Neutrophil (primary cell): ENCODE results near the gene EFNA1.
A peak's percentile ranks its signal among the peaks of the same experiment; 100 is the strongest.
"Not testable (repeated sequence)": the region's sequence is repeated elsewhere in the genome, so short reads cannot be mapped to it uniquely, and the experiment has no call there.

Experiments
- H3K27ac ChIP-seq: fragments of 200-600 bp; sonication (generic); 2 replicates; pipeline ENCODE4 v1.5.1; 2016; ENCODE audit warnings: mild to moderate bottlenecking, moderate library complexity
- H3K27me3 ChIP-seq: fragments of 200-600 bp; sonication (generic); 2 replicates; pipeline ENCODE4 v1.6.0; 2016; ENCODE audit warnings: mild to moderate bottlenecking
- H3K36me3 ChIP-seq: fragments of 200-600 bp; sonication (generic); 2 replicates; pipeline ENCODE4 v1.5.1; 2017
- H3K4me1 ChIP-seq, 2 experiments: fragments of 200-600 bp in 1 of 2; sonication (generic) in 1 of 2; 1 replicate in 1 of 2; 2 replicates in 1 of 2; pipeline versions ENCODE4 v1.5.1 to v1.6.1; 2013 to 2016; ENCODE audit warnings: low read depth in 1 of 2, low read length in 1 of 2, mild to moderate bottlenecking in 1 of 2, moderate library complexity in 1 of 2; ENCODE audit not compliant: control insufficient read depth in 1 of 2, insufficient read depth in 1 of 2
- H3K4me3 ChIP-seq, 2 experiments: fragments of 200-600 bp in 1 of 2; sonication (generic) in 1 of 2; 1 replicate in 1 of 2; 2 replicates in 1 of 2; pipeline ENCODE4 v1.5.1; 2013 to 2016; ENCODE audit warnings: low read depth in 1 of 2, low read length in 1 of 2, mild to moderate bottlenecking in 1 of 2, moderate library complexity in 1 of 2
- H3K9me3 ChIP-seq: fragments of 200-600 bp; sonication (generic); 2 replicates; pipeline ENCODE4 v1.5.1; 2016
- TF ChIP-seq, protein P1 (sequence below): fragments of 200-600 bp; sonication (generic); IDR thresholded peaks from 2 replicates; pipeline ENCODE4 v1.5.1; 2016; ENCODE audit warnings: antibody characterized with exemption

The EFNA1 gene

DNA sequence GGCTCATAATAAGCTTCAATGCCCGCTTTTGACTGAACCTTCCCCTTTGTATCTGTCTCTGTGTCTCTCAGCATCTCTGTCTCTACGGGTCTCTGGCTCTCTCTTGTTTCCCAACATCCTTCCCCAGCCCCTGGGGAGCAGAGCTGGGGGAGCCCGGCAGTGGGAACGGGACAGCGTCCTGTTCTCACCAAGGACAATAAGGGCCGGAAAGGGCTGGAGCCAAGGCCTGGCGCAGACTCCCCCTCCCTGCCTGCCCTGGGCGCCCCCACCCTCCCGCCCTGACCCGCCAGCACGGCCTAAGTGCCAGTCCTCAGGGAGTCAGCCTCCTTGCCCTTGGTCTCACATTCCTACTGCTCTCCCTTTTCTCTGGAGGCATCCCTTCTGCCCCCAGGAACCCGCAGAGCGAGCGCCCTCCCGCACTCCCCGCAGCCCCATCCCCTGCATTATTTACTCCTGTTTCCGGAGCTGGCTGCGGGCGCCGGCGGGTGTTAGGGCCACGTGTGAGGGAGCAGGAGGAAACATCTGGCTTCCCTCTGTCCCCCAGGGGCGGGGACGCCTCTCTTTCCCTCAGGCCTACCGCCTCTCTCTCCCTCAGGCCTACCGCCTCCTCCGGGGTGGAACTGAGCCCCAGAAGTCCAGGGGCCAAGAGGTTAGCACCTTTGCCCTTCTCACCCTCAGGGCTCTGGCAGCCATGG, 38.9 kb downstream of the EFNA1 start:
- peaks cover 12% of the 10 kb centered on the region for H3K36me3 ChIP-seq
- H3K27me3 ChIP-seq: peaks cover 21% of the 10 kb centered on the region
- peaks cover 13 to 18% of the 10 kb centered on the region in 2 experiments for H3K4me1 ChIP-seq
- no peaks in the 10 kb centered on the region for H3K9me3 ChIP-seq
- TF ChIP-seq, protein P1, sequence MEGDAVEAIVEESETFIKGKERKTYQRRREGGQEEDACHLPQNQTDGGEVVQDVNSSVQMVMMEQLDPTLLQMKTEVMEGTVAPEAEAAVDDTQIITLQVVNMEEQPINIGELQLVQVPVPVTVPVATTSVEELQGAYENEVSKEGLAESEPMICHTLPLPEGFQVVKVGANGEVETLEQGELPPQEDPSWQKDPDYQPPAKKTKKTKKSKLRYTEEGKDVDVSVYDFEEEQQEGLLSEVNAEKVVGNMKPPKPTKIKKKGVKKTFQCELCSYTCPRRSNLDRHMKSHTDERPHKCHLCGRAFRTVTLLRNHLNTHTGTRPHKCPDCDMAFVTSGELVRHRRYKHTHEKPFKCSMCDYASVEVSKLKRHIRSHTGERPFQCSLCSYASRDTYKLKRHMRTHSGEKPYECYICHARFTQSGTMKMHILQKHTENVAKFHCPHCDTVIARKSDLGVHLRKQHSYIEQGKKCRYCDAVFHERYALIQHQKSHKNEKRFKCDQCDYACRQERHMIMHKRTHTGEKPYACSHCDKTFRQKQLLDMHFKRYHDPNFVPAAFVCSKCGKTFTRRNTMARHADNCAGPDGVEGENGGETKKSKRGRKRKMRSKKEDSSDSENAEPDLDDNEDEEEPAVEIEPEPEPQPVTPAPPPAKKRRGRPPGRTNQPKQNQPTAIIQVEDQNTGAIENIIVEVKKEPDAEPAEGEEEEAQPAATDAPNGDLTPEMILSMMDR: no peak
- H3K4me3 ChIP-seq: peak overlapping the region in 1 of 2 experiments; percentile 0
- no peak overlapping the region for H3K27ac ChIP-seq

DNA sequence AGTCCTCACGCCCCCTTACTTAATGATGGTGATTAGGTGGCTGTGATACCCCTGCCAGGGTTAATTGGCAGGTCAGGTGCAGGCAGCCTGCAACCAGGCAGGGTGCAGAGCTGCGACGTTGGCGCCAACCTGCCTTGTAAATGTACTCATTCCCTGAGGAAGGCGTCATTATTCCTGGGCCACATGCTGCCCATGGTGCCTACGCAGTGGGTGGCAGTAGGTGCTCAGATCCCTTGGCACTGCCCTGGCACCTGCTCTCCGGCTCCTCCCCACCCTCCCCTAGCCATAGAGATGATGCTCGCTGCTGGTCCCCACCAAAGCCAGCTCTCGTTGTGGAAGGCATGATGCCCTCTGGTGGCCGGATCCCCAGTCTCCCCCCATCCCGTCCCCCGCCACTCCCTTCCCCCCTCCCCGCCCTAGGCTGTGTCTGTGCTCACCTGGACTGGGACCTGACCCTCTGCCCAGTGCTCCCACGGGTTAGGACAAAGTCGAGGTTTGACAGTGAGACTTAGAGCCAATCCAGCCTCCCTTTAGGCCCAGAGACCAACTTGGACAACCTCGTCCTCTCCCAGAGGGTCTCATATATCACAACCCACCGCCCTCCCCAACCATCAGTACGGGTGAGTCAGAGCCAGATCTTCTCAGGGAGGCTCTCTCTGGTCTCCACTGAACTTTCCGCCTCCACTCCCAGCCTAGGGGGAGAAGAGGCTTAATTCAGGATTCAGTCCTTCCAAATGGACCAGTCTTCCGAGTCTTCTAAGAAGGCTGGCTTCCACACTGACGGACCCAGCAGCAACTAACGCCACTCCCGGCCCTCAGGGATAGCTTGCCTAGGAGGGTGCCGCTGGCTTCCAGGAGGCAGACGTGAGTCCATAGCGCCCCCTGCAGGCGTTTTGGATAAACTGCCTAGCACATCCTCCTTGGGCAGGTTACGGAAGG, 39.8 kb downstream of the EFNA1 start:
- peak overlapping the region in 1 of 2 experiments; percentile 0 for H3K4me3 ChIP-seq

DNA sequence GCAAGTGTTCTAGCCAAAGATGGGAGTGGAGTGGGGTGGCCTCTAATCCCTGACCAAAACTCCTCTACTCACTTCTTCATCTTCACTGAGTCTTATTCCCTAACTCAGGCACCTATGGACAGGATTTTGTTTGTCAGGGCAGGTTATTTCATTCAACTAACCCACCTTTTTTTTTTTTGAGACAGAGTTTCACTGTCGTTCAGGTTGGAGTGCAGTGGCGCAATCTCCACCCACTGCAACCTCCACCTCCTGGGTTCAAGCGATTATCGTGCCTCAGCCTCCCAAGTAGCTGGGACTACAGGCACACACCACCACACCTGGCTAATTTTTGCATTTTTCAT, 40.4 kb downstream of the EFNA1 start:
- Histone ChIP-seq H3K27me3 (peaks cover 21% of the 10 kb centered on the region), H3K36me3 (peaks cover 12% of the 10 kb centered on the region), H3K4me1 (peaks cover 20 to 28% of the 10 kb centered on the region in 2 experiments)
- H3K4me3 ChIP-seq, H3K9me3 ChIP-seq, H3K27ac ChIP-seq: not testable (repeated sequence)

More for the DNA sequence above, 39.8 kb downstream of the EFNA1 start:
- TF ChIP-seq, protein P1: peak; percentile 87
- peaks cover 12% of the 10 kb centered on the region for H3K36me3 ChIP-seq
- peaks cover 17 to 23% of the 10 kb centered on the region in 2 experiments for H3K4me1 ChIP-seq
- H3K27ac ChIP-seq: no peak overlapping the region
- H3K27me3 ChIP-seq: peaks cover 21% of the 10 kb centered on the region
- no peaks in the 10 kb centered on the region for H3K9me3 ChIP-seq

DNA sequence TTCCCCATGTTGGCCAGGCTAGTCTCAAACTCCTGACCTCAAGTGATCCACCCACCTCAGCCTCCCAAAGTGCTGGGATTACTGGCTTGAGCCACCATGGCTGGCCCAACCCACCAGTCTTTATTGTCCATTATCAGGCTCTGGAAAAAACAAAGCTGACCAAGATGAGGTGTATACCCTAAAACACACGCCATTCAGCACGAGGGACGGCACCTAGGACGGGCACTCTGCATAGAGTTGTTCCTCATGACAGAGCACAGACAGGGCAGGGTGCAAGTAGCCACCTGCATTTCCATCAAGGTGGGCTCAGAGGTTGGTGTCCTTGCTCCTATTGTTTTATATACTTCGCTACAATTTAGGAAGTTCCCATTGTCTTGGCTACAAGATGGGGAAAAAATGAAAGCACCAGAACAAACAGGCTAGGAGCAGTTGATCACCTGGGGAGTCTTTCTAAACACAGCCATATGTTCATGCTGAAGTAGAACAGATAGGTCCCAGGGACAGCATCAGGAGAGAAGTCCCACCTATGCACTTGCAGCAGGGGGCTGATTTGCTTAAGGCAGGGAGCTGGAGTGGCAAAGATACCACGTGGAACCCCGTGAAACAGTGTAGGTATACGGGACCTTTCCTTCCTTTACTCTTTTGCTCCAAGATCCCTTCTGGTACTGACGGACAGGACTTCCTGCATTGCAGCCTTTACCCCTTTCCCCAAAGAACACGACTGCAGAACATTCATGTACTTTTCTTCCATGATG, 41.0 kb downstream of the EFNA1 start:
- Histone ChIP-seq H3K9me3 (no peaks in the 10 kb centered on the region), H3K27me3 (peaks cover 21% of the 10 kb centered on the region), H3K36me3 (peaks cover 12% of the 10 kb centered on the region), H3K4me1 (peaks cover 25 to 32% of the 10 kb centered on the region in 2 experiments), H3K27ac (no peak overlapping the region), H3K4me3 (no peak overlapping the region)
- TF ChIP-seq, protein P1: no peak

DNA sequence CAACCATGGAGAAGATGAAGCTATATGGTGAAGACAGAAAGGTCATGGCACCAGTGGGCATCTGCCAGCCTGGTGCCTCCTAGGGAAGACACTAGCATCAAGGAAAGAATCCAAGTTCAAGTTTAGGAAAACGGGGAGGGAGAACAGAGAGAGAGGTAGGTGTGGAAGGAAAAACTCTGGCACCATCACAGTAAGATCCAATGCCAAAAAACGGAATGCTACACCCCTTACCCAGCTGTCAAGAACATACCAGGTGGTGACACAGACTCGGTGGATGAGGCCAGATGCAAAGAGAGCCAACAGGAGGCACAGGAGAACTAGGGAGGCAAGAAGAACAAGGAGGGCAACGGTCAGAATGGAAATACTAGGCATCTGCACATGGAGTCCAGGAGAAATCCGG, 41.9 kb downstream of the EFNA1 start:
- Histone ChIP-seq H3K9me3 (no peaks in the 10 kb centered on the region), H3K4me1 (peaks cover 32 to 41% of the 10 kb centered on the region in 2 experiments), H3K27ac (no peak overlapping the region), H3K36me3 (peaks cover 12% of the 10 kb centered on the region), H3K4me3 (no peak overlapping the region), H3K27me3 (peaks cover 31% of the 10 kb centered on the region)
- TF ChIP-seq, protein P1: no peak
